ENCODE measurements around the gene TUG1. TPM values are rescaled to one million over a fixed set of nuclear protein-coding genes. Genes with fewer than 3 reads are reported as not detected.

Gene TUG1
- total and polyA plus RNA-seq, 2 donors (not counting 3 experiments of a cell fraction or from before 2014, with no cell fraction given): 77.1 to 85.9 TPM

GRCh38 chr22:30964858-30965257 lies 4.2 kb upstream of the TUG1 start:
- intact Hi-C loops (cut with micrococcal nuclease): loop anchor here (5.0 kb wide), 1 partner anchor 182 kb away; no protein-coding TSS in a partner anchor

More at GRCh38 chr22:30964858-30965257, 4.2 kb upstream of the TUG1 start:
- H3K9ac ChIP-seq (replicated peaks; ENCODE audit: extremely low read depth, insufficient read depth, low read length): no peak overlapping the region
- H3K4me2 ChIP-seq (ENCODE audit: insufficient read depth, low read length): no peak overlapping the region
- no peak overlapping the region for H3K4me3 ChIP-seq (replicated peaks in 1 of 3; ENCODE audit: insufficient read depth in 1 of 3, low read depth in 1 of 3, low read length in 3 of 3)
- no TSS peak for BruUV-seq (replicated peaks)
- no peaks in the 10 kb centered on the region for H3K9me1 ChIP-seq (replicated peaks; ENCODE audit: control insufficient read depth, extremely low read depth, insufficient read depth, low read length)
- TF ChIP-seq JUN (IDR thresholded peaks at IDR 0.05; ENCODE audit: borderline replicate concordance, insufficient read depth, insufficient read length, low read depth) (no peak), FOS (IDR thresholded peaks at IDR 0.05; ENCODE audit: borderline replicate concordance, insufficient read depth, low read length) (no peak), MAX (IDR thresholded peaks at IDR 0.05; ENCODE audit: insufficient read depth, insufficient read length) (no peak), CTCF (IDR thresholded peaks at IDR 0.05; ENCODE audit: extremely low read depth in 1 of 2, insufficient read depth in 1 of 2, low read depth in 1 of 2, low read length in 2 of 2) (no peak), GATA2 (IDR thresholded peaks at IDR 0.05; ENCODE audit: insufficient read depth, insufficient read length, low read depth, low read length) (no peak), POLR2A (IDR thresholded peaks at IDR 0.05; ENCODE audit: low read depth, low read length) (no peak), MYC (IDR thresholded peaks at IDR 0.05; ENCODE audit: low read depth, low read length) (no peak), POLR2AphosphoS5 (IDR thresholded peaks at IDR 0.05; ENCODE audit: insufficient read depth, low read depth, low read length) (no peak), EZH2 (IDR thresholded peaks at IDR 0.05; ENCODE audit: borderline replicate concordance, low read depth, low read length, severe bottlenecking) (no peak)
- H4K20me1 ChIP-seq (replicated peaks; ENCODE audit: control insufficient read depth, extremely low read depth, insufficient read depth, low read length): no peaks in the 10 kb centered on the region
- H3K9me3 ChIP-seq (replicated peaks; ENCODE audit: control insufficient read depth, insufficient read depth, low read length): no peaks in the 10 kb centered on the region
- no peaks in the 10 kb centered on the region for H3K36me3 ChIP-seq (ENCODE audit: control insufficient read depth in 2 of 2, extremely low read depth in 1 of 2, insufficient read depth in 2 of 2, low read length in 2 of 2)
- ChIA-PET CTCF (interaction anchor here (0.6 to 2.3 kb wide), 5 partner anchors 16 to 140 kb away, joined by 3 to 9 read pairs (median 3); no protein-coding TSS in a partner anchor), POLR2A (no interaction called here)
- peaks cover 35% of the 10 kb centered on the region for H3K79me2 ChIP-seq (ENCODE audit: control insufficient read depth, insufficient read depth, low read length)
- H3K27me3 ChIP-seq (ENCODE audit: control insufficient read depth in 2 of 2, insufficient read depth in 2 of 2, low read length in 2 of 2): no peaks in the 10 kb centered on the region
- dilution Hi-C loops (cut with MboI; ENCODE audit: extremely low pct_ligation_motif_present, low sequenced_read_pairs): no loop called here
- FAIRE-seq: no peak
- H3K27ac ChIP-seq (ENCODE audit: insufficient read depth, low read depth, low read length): no peak overlapping the region
- DNase-seq (ENCODE audit: low read depth, low spot score): no peak
- peaks cover 11% of the 10 kb centered on the region for H3K4me1 ChIP-seq (ENCODE audit: control insufficient read depth, extremely low read depth, insufficient read depth, low read length)
- no peak overlapping the region for H2AFZ ChIP-seq (ENCODE audit: low read depth, low read length)
